IPS-NIHi7 (cell line): ENCODE measurements around the gene TENT4A.

Source experiments
- DNase-seq: peaks from one replicate; pipeline ENCODE4 v3.0.0; 2012; ENCODE audit warnings: mixed read lengths; ENCODE audit errors: extremely low spot score

The TENT4A gene

DNA sequence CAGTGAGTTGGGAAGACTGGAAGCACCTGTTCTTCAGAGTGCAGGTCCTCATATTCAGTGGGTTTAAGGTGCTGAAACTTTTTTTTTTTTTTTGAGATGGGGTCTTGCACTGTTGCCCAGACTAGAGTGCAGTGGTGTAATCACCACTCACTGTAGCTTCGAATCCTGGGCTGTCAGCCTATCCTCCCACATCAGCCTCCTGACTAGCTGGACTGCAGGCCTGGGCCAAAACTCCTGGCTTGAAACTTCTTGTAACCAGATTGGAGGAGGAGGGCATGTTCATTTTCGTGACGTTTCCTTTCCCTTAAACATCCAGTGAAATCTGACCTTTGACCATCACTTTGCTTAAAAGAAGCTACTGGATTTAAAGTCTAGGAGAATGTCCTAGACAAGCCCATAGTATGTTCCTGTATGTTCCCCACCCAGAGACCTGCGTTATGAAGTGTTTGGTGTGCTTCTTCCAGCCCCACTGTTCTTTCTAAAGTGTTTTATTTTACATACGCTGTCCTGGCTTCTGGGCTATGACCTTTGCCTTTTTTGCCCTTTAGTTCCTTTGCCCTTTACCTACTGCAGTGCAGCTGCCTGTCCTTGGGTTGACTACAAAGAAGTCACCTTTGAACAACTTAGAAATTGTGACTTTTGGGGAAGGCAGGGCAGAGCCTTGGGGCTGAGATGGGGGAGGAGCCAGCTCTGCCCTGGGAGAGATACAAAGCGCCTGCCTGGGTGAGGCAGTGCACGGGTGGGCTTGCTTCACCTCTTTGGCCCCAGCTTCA, 18.4 kb downstream of the TENT4A start:
- DNase-seq = no peak

DNA sequence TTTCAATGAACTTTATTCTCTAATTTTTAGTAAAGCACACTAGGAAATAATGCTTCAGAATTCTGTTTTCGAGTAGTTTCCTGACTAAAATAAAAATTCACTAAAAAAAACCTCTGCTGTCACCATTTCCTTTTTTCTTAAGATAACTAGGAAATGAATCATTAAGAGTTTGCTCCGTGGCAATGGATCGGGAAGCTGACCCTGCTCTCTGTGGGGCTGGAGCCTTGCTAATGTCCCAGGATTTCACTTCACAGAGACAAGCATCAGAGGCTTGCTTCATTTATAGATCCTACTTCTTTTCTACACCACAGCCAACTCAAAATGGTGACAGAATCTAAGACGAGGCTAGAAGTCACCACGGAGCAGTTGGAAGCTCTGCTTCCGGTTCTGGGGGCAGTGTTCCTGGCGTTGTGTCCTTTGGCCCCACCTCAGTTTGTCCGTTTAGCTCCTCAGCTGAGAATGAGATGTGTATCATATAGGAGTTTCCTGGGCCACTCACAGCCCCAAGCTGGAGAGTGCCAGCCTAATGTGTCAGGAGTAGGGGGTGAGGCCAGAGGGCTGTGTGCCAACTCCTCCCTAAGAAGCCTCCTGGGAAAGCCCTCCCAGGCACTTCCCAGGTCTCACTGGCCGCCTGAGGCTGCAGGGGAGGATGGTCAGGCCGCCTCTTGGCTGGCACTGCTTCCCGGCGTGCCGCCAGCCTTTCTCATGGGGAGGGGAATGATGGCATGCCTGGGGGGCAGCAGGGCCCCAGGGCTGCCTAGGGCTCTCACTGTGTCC, 19.6 kb downstream of the TENT4A start:
- no peak for DNase-seq

DNA sequence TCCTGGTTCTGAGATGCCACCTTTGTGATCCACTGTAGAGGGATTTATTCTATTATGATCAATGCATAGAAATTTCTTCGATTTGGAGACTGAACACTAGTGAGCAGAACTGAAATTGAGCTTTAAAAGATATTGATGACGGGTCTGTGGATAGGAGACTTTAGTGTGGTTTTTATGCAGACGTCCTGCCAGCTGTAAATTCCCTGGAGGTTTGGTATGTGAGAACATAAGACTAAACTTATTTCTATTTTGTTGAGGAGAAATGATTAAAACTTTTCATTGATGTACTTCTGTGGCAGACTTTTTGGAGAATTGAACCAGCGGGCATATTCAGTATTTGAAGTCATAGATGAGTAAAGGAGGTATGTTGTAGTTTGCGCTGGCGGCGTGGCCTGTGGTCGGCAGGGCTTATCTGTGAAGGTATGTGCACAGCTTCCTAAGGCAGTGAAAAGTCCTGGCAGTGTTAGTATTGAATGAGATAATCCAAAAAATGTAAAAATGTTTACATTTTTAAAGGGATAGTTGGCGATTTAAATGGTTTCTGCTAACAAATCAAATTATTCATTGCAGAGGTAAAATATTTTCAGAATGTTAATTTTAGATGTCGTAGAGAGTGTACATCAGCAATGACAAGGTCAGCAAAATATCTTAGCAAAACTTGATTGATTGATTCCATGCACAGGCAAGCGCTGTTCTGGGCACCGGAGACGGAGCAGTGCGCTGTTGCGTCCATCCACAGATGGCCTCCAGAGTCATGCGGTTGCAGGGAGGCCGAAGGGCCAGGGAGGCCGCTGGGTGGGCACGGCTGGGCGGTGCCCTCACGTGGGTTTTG, 20.4 kb downstream of the TENT4A start:
- no peak for DNase-seq

DNA sequence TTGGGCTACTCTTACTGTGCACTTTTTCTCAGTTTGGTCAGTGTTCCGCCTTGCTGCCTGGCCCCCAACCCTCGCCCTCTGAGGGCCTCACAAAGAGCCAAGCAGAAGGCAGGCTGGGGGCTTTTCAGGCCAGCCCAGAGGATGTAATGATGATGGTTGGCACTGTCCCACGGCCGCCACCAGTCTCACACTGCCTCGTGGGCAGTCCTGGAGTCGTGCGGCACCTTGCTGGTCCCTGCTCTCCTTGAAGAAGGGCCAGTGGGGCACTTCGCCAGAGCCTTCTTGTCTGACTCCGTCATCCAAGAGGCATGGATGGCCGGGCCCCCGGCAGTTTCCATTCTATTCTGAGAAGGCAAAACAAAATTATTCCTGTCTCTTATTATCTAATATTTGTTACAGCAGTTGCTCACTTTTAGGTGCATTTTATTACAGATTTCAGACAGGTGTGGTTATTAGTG, 21.0 kb downstream of the TENT4A start:
- no peak for DNase-seq

DNA sequence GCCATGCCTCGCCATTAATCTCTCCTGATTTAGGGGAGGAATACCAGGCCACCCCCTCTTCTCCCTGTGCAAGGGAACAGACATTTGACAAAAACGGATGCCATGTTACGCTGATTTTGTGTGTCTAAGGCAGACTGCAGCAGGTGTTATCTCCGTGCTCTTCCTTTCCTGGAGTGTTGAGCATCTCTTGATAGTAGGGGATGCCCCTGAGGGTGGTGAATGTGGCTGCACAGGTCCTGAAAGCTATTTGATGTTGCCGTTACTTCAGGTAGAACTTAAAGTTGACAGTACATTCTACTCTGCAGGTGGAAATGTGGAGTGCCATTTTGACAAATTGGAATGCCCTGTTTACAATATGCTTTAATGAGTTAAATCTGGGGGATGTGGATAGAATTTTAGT, 21.5 kb downstream of the TENT4A start:
- DNase-seq = no peak

DNA sequence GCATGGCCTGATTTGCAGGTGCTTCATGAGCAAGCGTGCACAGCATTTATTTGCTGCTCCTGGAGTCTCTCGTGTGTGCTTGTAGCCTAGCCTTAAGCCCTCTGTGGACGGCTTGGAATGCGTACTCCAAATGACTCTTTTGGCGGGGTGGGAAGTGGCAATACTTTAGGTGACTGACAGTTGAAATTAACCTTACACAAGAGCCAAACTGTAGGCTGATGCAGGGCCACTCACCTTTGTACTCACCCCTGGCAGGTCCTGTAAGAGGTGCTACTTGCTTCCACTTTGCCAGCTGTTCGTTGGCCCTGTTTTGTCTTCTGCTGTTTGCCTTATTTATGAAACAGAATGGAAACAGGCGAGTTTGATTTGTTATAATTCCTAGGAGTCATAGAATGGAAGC, 22.9 kb downstream of the TENT4A start:
- DNase-seq = no peak

DNA sequence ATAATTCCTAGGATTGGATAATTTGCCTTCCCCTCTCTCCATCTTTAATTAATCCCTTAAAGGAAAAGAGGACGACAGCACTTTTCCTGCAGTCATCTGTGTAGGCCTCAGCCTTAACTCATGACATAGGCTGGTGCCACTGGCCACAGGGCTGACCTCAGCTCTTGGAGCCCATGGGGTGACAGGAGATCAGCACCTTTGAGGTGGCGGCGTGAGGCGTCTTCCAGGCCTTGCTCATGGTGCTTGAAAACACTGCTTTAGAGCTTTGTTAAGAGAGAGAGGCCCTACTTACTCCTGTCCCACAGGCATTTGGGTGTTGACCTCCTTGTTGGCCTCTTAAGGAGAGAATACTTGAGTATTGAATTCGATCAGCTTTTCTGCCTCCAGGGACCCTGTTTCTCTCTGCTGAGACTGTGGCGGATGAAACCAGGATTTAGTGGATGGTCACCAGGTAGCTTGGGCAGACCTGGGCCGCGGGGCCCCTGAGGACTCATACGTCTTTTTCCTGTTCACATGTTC, 23.4 kb downstream of the TENT4A start:
- no peak for DNase-seq

DNA sequence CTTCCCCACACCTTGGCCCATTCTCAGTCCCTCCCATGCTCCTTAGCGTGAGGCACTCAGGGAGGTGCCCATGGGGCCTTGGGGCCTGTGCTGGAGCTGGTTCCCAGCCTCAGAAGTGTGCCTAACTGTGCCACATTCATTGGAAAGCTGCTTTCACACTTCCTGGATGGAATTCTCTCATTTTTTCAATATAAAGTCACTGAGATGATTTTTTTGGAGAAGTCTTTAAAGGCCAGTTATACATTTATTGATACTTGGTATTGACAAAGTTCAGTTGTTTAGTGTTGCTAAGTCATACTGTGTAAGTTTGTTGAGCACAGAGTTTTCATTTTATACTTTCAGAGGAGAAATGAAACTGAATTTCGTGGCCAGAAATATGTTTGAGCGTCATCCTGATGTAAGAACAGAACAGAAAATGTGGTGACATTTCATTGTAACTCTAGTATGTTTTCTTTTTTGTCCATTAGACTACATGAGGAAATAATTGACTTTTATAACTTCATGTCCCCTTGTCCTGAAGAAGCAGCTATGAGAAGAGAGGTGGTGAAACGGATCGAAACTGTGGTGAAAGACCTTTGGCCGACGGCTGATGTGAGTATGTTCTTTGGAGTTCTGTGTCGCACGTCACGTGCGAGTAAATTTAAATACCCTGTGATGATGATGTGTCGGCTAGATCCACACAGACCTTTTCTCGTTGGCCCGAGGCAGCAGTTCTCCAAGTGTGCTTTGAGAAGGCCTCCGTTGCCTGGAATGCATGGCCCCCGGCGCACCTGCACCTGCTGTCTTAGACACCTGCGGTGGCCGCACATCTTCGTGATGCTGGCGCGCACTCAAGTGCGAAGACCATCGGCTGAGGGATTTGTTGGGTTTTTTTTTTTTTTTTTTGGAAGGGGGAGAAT, 24.1 kb downstream of the TENT4A start:
- DNase-seq = no peak

DNA sequence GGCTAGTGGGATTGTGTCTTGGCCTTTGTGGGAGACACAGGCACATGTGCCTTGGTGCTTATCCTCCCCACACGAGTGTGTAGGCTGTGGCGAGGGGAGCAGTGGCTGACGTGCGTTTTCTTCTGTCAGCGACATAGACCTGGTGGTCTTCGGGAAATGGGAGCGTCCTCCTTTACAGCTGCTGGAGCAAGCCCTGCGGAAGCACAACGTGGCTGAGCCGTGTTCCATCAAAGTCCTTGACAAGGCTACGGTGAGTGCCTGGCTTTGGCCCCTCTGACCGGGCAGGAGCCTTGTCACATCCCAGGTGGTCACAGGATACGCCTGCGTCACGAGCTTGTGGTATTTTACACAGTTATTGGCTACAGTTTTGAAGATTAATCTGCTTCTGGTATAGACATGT, 26.4 kb downstream of the TENT4A start:
- no peak for DNase-seq

DNA sequence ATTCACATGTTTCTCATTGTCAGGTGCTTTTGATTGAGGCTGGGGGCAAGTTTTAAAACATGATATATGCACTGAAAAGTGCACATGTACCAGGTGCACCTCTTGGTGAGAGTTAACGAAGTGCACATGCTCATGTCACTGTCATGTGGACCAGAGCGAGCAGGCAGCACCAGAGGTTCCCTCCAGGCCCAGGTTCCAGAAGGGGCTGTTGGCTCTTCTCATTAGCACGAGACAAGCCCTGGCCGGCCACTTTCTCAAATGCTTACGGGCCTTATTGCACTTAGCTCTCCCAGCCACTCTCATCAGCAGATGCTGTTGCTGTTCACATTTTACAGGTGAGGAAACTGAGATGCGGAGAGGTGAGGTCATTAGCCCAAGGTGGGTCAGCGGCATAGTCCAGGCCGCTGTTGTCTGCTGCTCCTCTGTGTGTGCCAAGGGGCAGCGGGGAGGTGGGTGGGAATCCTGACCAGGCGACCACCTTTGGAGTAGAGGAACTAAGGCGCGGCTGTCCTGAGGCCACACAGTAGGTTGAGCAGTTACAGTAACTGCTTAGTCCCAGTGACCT, 27.4 kb downstream of the TENT4A start:
- DNase-seq = no peak

DNA sequence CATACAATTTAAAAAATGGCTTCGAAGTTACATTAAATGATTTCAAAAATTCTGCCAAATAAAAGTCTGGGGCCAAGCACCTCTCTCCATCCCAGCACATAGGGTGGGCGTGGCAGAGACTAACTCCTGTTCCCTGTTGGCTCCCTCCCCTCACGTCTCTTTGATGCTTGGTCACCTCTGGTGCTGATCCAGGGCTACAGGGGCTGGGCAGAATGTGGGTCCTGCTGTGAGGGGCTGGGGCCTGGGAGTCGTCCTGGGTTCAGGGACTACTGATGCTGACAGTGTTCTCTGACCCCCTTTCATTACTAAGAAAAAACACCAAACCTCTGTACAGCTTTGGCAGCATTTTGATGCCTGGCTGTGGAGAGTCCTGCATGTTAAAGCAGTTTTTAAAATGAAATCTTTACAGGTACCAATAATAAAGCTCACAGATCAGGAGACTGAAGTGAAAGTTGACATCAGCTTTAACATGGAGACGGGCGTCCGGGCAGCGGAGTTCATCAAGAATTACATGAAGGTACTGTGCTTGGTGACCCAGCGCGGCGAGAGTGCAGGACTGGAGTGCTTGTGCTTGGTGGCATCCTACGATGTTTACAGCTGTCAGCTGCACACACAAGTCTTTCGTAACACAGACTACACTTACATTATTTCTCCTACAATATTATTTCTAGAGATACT, 29.0 kb downstream of the TENT4A start:
- no peak for DNase-seq

DNA sequence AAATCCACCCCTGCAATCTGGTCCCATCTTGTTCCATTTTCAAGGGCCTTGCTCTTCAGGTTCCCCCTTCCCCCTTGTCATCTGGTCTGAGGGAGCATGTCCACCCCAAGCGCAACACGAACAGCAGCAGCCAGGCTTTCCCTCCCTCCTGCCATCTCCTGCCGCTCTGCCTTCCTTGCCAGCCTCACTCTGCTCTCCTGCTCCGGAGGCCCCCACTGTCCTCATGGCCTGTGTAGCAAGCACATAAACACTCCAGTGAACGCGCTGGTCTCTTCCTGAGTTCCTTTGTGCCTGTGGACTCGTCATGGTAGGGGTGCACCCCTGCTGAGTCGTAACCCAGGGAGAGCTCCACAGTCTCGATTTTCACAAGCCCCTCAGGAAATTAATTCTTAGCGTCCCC, 29.9 kb downstream of the TENT4A start:
- DNase-seq = no peak

DNA sequence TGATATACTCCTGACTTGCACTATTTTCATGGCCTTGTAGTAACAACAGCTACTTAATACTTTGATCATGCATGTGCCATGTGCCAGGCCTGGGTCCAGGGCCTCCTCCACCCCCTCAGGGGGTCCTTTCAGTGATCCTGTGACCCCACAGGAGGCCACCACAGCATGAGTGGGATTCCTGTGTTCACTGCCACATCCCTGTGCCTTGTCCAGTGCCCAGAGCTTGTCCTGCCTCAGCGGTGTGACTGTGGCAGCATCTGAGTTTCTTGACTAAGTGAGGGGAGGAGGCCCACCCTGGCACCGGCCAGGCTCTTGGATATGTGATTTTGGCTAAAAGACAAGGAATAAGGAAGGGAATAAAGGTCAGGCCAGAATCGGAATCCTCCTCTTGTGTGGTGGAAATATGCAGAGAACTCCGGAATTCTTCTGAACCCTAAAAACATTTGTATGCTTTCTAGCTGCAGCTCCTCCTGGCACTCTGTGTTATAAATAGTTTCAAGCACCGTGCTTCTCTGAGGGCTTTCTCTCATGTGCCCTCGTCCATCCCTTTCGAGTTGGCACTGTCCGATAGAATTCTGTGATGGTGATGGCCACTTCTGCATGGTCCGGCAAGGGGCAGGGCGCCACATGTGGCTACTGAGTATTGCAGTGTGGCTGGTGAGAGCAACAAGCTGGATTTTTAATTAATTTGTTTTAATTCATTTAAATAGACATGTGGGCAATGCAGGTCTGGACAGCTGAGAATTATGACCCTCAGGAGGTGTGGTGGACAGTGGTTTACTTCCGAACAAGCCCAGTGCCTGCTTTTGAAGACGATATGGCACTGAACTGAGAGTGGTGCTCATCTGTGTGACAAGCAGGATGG, 31.8 kb downstream of the TENT4A start:
- DNase-seq = no peak

DNA sequence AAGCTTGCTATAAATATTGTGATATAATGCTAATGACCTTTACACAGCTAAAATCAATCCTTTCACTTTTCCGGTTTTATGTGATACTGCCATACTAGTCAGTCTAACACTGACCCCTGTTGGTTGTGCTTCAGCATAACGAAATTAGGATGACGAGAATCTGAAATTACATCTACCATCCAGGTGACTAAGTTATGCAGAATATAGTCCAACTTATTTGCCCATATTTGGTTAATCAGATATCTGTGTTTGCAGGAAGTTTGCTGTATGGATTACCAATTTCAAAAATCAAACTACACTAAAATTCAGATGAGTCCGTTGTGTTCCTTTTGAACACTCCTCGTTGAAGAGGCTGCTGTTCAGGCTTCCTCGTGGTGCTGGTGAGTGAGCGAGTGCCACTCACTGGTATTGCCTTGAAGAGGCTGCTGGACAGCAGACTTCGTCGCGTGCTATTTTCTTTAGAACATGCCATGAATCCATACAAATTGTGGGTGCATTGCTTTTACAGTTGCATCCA, 32.5 kb downstream of the TENT4A start:
- peak; percentile 51 for DNase-seq

DNA sequence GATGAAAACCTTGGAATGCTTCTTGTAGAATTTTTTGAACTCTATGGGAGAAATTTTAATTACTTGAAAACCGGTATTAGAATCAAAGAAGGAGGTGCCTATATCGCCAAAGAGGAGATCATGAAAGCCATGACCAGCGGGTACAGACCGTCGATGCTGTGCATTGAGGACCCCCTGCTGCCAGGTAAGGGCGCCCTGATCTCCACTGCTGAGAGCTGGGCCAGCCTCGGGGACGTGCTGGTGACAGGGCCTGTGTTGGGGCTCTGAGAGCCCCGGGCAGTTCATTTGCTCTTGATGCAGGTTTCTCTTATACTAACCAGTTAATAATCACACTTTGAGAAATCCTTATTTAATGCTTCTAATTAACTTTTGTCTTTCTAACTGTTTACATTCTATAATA, 33.0 kb downstream of the TENT4A start:
- no peak for DNase-seq

DNA sequence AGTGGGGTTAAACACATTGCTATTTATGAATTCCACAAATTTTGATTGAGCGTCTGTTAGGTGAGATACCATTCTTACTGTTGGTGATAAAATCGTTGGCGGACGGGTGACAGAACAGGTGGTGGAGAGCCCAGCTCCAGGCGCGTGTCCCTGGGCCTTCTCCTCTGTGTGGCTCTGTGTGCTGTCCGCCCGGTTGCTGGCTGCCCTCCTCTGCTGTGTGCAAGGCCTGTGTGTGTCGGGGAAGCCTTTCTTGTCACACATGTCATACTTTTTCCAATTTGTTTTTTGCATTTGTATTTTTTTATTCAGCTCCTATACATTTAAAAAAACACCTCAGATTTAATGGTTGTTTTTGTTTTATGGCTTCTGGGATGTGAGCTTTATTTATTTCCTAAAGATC, 33.9 kb downstream of the TENT4A start:
- DNase-seq = no peak

DNA sequence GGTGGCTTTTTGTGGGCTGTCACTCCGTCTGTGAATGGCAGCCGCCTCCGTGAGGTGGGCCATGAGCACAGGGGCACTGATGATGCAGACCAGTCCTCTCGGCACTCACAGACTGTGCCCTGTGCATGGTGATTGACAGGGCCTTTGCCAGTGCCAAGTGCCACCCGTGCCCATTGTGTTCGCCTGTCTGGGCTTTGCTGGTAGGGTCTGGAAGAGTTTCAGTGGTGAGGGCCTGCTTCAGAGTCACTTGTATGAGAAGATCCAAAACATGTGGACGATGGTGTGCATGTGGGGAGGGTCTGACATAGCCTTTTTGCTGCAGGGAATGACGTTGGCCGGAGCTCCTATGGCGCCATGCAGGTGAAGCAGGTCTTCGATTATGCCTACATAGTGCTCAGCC, 34.9 kb downstream of the TENT4A start:
- DNase-seq = no peak

DNA sequence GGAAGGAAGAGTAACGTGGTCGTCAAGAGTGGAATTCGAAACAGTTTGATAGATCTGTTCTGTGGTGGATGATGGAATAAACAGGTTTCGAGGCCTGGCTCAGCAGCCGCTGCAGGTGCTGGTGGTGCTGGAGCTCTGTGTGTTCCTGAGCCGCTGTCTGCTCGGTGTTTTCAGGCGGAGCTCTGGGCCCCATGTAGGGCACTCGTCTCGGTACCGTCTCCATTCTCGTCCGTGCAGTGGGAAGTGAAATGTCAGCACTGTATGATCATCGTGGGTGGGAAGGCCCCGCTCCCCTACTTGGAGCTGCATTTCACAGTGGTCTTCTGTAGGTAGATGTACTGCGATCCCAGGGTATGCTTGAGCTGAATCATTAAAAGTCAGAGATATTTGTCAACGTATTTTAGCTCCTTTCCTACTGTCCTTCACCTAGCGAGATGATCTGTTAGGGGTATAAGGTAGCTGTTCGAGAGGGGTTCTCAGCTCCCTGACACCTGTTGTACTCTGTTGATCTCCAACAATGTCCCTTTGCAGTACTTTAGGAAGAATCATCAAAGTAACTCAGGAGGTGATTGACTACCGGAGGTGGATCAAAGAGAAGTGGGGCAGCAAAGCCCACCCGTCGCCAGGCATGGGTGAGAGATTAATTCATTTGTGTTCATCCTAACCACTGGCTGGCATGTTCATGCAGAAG, 35.9 kb downstream of the TENT4A start:
- no peak for DNase-seq
